OCI-LY1 (cell line): ENCODE data around the gene SRBD1.

Source experiments
- CTCF ChIP-seq: fragments of 200-600 bp; sonication (generic), shearing (Covaris generic); IDR thresholded peaks from 2 replicates; pipeline ENCODE4 v1.5.1; 2017; ENCODE audit warnings: mild to moderate bottlenecking, antibody characterized with exemption, low read length, moderate library complexity, mixed read lengths
- EZH2 ChIP-seq: fragments of 200-600 bp; sonication (generic), shearing (Covaris generic); IDR thresholded peaks from 2 replicates; pipeline ENCODE4 v1.8.0; 2017; ENCODE audit warnings: borderline replicate concordance, mixed run types, mild to moderate bottlenecking, antibody characterized with exemption, low read length, moderate library complexity, mixed read lengths

DNA sequence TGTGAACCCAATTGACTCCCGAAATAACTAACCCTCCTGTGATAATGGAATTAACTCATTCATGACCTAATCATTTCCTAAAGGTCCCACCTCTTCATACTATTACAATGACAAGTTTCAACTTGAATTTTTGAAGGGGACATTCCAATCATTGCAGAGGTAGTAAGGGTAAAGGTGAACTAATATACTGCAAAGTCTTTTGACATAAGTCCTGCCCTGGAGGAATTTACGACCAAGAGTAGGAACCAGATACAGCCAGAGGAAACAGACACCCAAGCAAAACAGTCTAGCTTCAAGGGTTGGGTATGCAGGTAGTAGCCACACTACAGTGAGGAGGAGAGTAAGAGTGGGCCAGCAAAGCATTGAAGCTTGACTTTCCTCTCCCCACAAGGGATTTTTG is 1.2 kb upstream of the SRBD1 start:
- TF ChIP-seq CTCF (no peak), EZH2 (no peak)
